Measurements from ENCODE around the gene PPM1L.

Gene PPM1L

GRCh38 chr3:160842021-160843005 is 86.3 kb downstream of the PPM1L start:
- no peak for TF ChIP-seq CTCF (IDR thresholded peaks at IDR 0.05; ENCODE audit: low read depth, low read length)
- in situ Hi-C loops (cut with HindIII; ENCODE audit: low sequenced_read_pairs), result no loop called here
- no peak overlapping the region for H3K4me3 ChIP-seq (ENCODE audit: low read depth, low read length)
- DNase-seq (ENCODE audit: low read depth, low spot score), result no peak

GRCh38 chr3:160851629-160852210 is 95.7 kb downstream of the PPM1L start:
- no peak for DNase-seq (ENCODE audit: low read depth, low spot score)
- no peak for TF ChIP-seq CTCF (IDR thresholded peaks at IDR 0.05; ENCODE audit: low read depth, low read length)
- in situ Hi-C loops (cut with HindIII; ENCODE audit: low sequenced_read_pairs), result no loop called here
- H3K4me3 ChIP-seq (ENCODE audit: low read depth, low read length), result no peak overlapping the region

GRCh38 chr3:160852856-160853255 is 96.8 kb downstream of the PPM1L start:
- no peak for DNase-seq (ENCODE audit: low read depth, low spot score)
- TF ChIP-seq CTCF (IDR thresholded peaks at IDR 0.05; ENCODE audit: low read depth, low read length), result no peak
- H3K4me3 ChIP-seq (ENCODE audit: low read depth, low read length), result no peak overlapping the region
- in situ Hi-C loops (cut with HindIII; ENCODE audit: low sequenced_read_pairs), result no loop called here

- H3K4me3 ChIP-seq (ENCODE audit: low read depth, low read length), result no peak overlapping the region
- DNase-seq (ENCODE audit: low read depth, low spot score), result no peak
- in situ Hi-C loops (cut with HindIII; ENCODE audit: low sequenced_read_pairs), result no loop called here
- TF ChIP-seq CTCF (IDR thresholded peaks at IDR 0.05; ENCODE audit: low read depth, low read length), result no peak
Observed at GRCh38 chr3:160856450-160856849, 100.4 kb downstream of the PPM1L start.

GRCh38 chr3:160857476-160858119 is 101.6 kb downstream of the PPM1L start:
- DNase-seq (ENCODE audit: low read depth, low spot score), result no peak
- in situ Hi-C loops (cut with HindIII; ENCODE audit: low sequenced_read_pairs), result no loop called here
- TF ChIP-seq CTCF (IDR thresholded peaks at IDR 0.05; ENCODE audit: low read depth, low read length), result no peak
- H3K4me3 ChIP-seq (ENCODE audit: low read depth, low read length), result no peak overlapping the region

- no peak for TF ChIP-seq CTCF (IDR thresholded peaks at IDR 0.05; ENCODE audit: low read depth, low read length)
- DNase-seq (ENCODE audit: low read depth, low spot score), result no peak
- in situ Hi-C loops (cut with HindIII; ENCODE audit: low sequenced_read_pairs), result no loop called here
Observed at GRCh38 chr3:160860346-160860745, 104.3 kb downstream of the PPM1L start.

More at GRCh38 chr3:160860346-160860745, 104.3 kb downstream of the PPM1L start:
- no peak overlapping the region for H3K4me3 ChIP-seq (ENCODE audit: low read depth, low read length)
